ENCODE measurements around the gene VCL. TPM values are rescaled to one million over a fixed set of nuclear protein-coding genes. Genes with fewer than 3 reads are reported as not detected.

Gene VCL
- total RNA-seq, 1 donor from 2014 or later: 107 TPM

DNA sequence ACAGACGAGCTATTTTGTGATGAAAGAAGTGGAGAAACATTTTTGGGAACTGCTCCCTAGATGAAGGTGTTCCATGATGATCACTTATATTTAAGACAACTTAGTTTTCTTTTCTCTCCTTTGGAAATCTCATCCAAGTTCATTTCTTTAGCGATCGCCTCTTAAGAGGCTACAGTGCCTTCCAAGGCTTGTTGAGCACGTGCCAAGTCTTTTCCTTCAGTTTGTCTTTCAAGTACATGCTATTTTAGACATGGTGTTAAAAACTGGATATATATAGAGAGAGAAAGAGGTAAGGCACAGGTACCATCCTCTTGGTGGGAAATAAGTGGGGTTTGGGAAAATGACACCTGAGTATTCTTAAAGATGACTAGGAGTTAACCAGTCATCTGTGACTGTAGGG, 155.8 kb downstream of the VCL start:
- DNase-seq: no peak

- no peak for DNase-seq
Measured at GRCh38 chr10:74156919-74157289, 159.0 kb downstream of the VCL start.

GRCh38 chr10:74160013-74160412, 162.1 kb downstream of the VCL start:
- DNase-seq: no peak

DNA sequence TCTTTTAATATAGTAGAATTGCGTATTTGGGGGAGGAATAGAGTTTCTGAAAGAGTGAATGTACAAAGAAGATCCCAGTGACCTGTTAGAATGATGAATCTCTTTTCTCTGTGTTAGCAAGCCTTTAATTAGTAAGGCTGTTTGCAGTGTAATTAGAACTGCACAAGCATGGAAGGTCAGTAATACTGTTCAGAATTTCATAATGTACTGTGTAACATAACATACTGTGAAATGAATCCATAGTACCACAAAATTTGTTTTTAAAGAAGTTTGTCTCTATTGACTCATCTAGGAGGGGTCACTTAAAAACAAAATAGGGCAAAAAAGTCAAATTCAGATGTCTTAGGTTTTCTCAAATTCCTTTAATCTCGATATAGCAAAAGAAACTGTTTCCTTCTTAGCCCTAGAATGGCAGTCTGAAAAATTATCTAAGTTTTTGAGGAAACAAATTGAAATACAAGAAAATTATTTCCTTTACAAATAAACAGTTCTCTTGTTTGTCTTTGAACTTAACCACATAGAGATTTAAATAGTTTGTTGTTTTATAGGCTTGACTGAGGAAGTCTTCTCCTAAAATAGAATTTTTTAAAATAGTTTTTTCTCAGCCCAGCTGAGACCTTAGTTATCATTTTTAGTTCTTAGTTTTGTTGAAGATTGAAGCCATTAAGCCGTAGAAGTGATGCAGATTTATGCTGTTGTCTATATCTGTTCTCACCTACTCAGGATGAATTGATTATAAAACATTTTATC, 165.6 kb downstream of the VCL start:
- DNase-seq: no peak

GRCh38 chr10:74164716-74165529, 167.0 kb downstream of the VCL start:
- no peak for DNase-seq

DNA sequence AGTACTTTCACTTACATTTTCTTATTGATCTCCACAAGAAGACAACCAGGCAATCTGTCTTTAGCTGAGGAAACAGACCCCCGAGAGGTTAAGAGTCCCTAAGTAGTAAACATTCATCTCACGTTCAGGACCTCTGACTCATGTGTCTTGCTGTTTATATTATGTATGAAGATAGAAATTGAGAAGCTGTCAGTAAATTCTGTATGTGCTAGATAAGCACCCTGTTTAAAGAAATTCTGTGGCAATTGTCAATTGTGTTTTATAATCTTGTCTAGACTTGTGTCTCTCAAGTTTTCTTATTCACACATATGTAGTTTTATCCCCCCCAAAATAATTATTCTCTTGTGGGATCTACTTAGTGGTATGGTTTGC, 167.6 kb downstream of the VCL start:
- DNase-seq: peak; percentile 50

DNA sequence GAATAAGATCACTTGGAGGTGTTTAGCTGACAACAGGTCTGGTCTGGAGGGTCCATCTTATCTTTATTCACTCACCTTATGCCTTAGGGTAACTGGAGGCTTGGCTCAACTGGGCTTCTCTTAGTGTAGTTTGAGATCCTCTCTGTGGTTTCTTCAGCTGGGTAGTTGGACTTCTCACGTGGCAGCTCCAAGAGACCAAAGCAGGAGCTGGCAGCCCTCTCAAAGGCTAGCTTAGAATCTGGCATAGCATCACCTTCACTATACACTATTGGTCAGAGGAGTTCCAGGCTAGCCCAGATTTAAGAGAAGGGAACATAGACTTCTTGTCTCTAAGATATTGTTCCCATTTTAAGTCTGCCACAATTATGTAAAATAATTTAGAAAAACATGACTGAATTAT, 169.5 kb downstream of the VCL start:
- DNase-seq: no peak

Other genes starting within 250 kb of the VCL start
- 18.2 and 19.4 TPM in 2 replicates for gene CHCHD1, start 216.1 kb upstream of the VCL start, total RNA-seq
- 66.4 and 71.8 TPM in 2 replicates for gene ZSWIM8, start 212.5 kb upstream of the VCL start, total RNA-seq
- 10.9 and 13.4 TPM in 2 replicates for gene NDST2, start 186.5 kb upstream of the VCL start, total RNA-seq
- 27.9 and 35.1 TPM in 2 replicates for gene CAMK2G, start 123.6 kb upstream of the VCL start, total RNA-seq
- 13.4 and 13.8 TPM in 2 replicates for gene PLAU, start 87.0 kb upstream of the VCL start, total RNA-seq
- 32.7 and 57.0 TPM in 2 replicates for gene AP3M1, start 152.7 kb downstream of the VCL start, total RNA-seq
- gene ADK, start 153.1 kb downstream of the VCL start, total RNA-seq: 15.3 and 30.6 TPM in 2 replicates